ENCODE results near the gene BRSK2.

GRCh38 chr11:1393038-1393710 is 3.4 kb downstream of the BRSK2 start:
- TF ChIP-seq EZH2phosphoT487 (IDR thresholded peaks at IDR 0.05; ENCODE audit: low read length) (no peak), CTCF (IDR thresholded peaks at IDR 0.05; ENCODE audit: low read length) (no peak), EZH2 (optimal IDR thresholded peaks at IDR 0.05; ENCODE audit: low read depth, low read length) (no peak)
